ENCODE data around the gene CLNK.

Gene CLNK

GRCh38 chr4:10587697-10588096, 96.9 kb downstream of the CLNK start:
- TF ChIP-seq EZH2phosphoT487 (IDR thresholded peaks at IDR 0.05; ENCODE audit: borderline replicate concordance, low read length) (no peak), CTCF (IDR thresholded peaks at IDR 0.05; ENCODE audit: low read depth, low read length, poor library complexity, severe bottlenecking) (no peak)
- Histone ChIP-seq H3K4me3 (ENCODE audit: low read length) (no peak overlapping the region), H3K27ac (ENCODE audit: low read depth, low read length) (no peak overlapping the region), H3K9me3 (ENCODE audit: control insufficient read depth, insufficient read depth, low read length) (no peaks in the 10 kb centered on the region), H3F3A (ENCODE audit: control insufficient read depth, insufficient read depth) (no peaks in the 10 kb centered on the region), H3K27me3 (ENCODE audit: control insufficient read depth, low read length) (no peaks in the 10 kb centered on the region), H4K20me1 (ENCODE audit: control insufficient read depth, insufficient read depth, low read depth, low read length) (no peaks in the 10 kb centered on the region), H3K4me1 (ENCODE audit: control insufficient read depth, low read length) (no peaks in the 10 kb centered on the region), H3K79me2 (ENCODE audit: control insufficient read depth, low read length) (no peaks in the 10 kb centered on the region), H3K9me2 (replicated peaks; ENCODE audit: control insufficient read depth, low read length) (no peaks in the 10 kb centered on the region), H3K4me2 (ENCODE audit: low read length) (no peak overlapping the region), H3K36me3 (ENCODE audit: control insufficient read depth, low read length) (no peaks in the 10 kb centered on the region)

GRCh38 chr4:10587296-10587695, 97.3 kb downstream of the CLNK start:
- Histone ChIP-seq H3F3A (ENCODE audit: control insufficient read depth, insufficient read depth) (no peaks in the 10 kb centered on the region), H3K27ac (ENCODE audit: low read depth, low read length) (no peak overlapping the region), H3K4me3 (ENCODE audit: low read length) (no peak overlapping the region), H3K79me2 (ENCODE audit: control insufficient read depth, low read length) (no peaks in the 10 kb centered on the region), H3K9me2 (replicated peaks; ENCODE audit: control insufficient read depth, low read length) (no peaks in the 10 kb centered on the region), H4K20me1 (ENCODE audit: control insufficient read depth, insufficient read depth, low read depth, low read length) (no peaks in the 10 kb centered on the region), H3K4me1 (ENCODE audit: control insufficient read depth, low read length) (no peaks in the 10 kb centered on the region), H3K36me3 (ENCODE audit: control insufficient read depth, low read length) (no peaks in the 10 kb centered on the region), H3K9me3 (ENCODE audit: control insufficient read depth, insufficient read depth, low read length) (no peaks in the 10 kb centered on the region), H3K4me2 (ENCODE audit: low read length) (no peak overlapping the region), H3K27me3 (ENCODE audit: control insufficient read depth, low read length) (no peaks in the 10 kb centered on the region)
- TF ChIP-seq CTCF (IDR thresholded peaks at IDR 0.05; ENCODE audit: low read depth, low read length, poor library complexity, severe bottlenecking) (no peak), EZH2phosphoT487 (IDR thresholded peaks at IDR 0.05; ENCODE audit: borderline replicate concordance, low read length) (no peak)

DNA sequence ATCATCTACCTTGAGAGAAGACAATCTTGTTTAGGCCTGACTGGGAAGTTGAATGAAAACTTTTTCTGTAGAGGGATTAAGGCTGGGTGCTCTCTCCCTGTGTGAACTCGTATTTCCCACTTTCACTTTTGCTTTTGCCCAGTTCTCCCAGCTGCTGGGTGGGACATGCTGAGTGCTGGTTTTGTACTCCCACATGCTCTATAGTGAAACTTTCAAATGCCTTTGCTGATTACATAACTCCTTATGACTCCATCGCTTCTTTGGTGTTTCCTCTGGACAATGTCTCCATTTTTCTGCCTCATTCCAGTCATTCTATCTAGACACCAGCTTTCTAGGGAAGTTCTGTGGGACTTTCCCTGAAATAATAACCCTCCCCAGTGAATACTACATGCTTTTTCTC, 100.5 kb downstream of the CLNK start:
- no peak overlapping the region for H3K27ac ChIP-seq (ENCODE audit: low read depth, low read length)
- H3K27me3 ChIP-seq (ENCODE audit: control insufficient read depth, low read length), result no peaks in the 10 kb centered on the region
- H3K36me3 ChIP-seq (ENCODE audit: control insufficient read depth, low read length), result no peaks in the 10 kb centered on the region
- H3K4me1 ChIP-seq (ENCODE audit: control insufficient read depth, low read length), result peaks cover 20% of the 10 kb centered on the region
- H4K20me1 ChIP-seq (ENCODE audit: control insufficient read depth, insufficient read depth, low read depth, low read length), result no peaks in the 10 kb centered on the region
- no peak overlapping the region for H3K4me2 ChIP-seq (ENCODE audit: low read length)
- no peak for TF ChIP-seq CTCF (IDR thresholded peaks at IDR 0.05; ENCODE audit: low read depth, low read length, poor library complexity, severe bottlenecking)
- TF ChIP-seq EZH2phosphoT487 (IDR thresholded peaks at IDR 0.05; ENCODE audit: borderline replicate concordance, low read length), result no peak
- H3F3A ChIP-seq (ENCODE audit: control insufficient read depth, insufficient read depth), result no peaks in the 10 kb centered on the region
- no peaks in the 10 kb centered on the region for H3K79me2 ChIP-seq (ENCODE audit: control insufficient read depth, low read length)
- no peaks in the 10 kb centered on the region for H3K9me3 ChIP-seq (ENCODE audit: control insufficient read depth, insufficient read depth, low read length)
- no peaks in the 10 kb centered on the region for H3K9me2 ChIP-seq (replicated peaks; ENCODE audit: control insufficient read depth, low read length)
- no peak overlapping the region for H3K4me3 ChIP-seq (ENCODE audit: low read length)

GRCh38 chr4:10582951-10583350, 101.6 kb downstream of the CLNK start:
- H3K79me2 ChIP-seq (ENCODE audit: control insufficient read depth, low read length), result no peaks in the 10 kb centered on the region
- TF ChIP-seq CTCF (IDR thresholded peaks at IDR 0.05; ENCODE audit: low read depth, low read length, poor library complexity, severe bottlenecking) (no peak), EZH2phosphoT487 (IDR thresholded peaks at IDR 0.05; ENCODE audit: borderline replicate concordance, low read length) (no peak)
- H3K4me2 ChIP-seq (ENCODE audit: low read length), result no peak overlapping the region
- no peaks in the 10 kb centered on the region for H3K36me3 ChIP-seq (ENCODE audit: control insufficient read depth, low read length)
- no peaks in the 10 kb centered on the region for H3K9me2 ChIP-seq (replicated peaks; ENCODE audit: control insufficient read depth, low read length)
- peaks cover 31% of the 10 kb centered on the region for H3K4me1 ChIP-seq (ENCODE audit: control insufficient read depth, low read length)
- no peak overlapping the region for H3K27ac ChIP-seq (ENCODE audit: low read depth, low read length)
- H3K4me3 ChIP-seq (ENCODE audit: low read length), result no peak overlapping the region
- H3K9me3 ChIP-seq (ENCODE audit: control insufficient read depth, insufficient read depth, low read length), result no peaks in the 10 kb centered on the region
- no peaks in the 10 kb centered on the region for H4K20me1 ChIP-seq (ENCODE audit: control insufficient read depth, insufficient read depth, low read depth, low read length)
- no peaks in the 10 kb centered on the region for H3F3A ChIP-seq (ENCODE audit: control insufficient read depth, insufficient read depth)
- H3K27me3 ChIP-seq (ENCODE audit: control insufficient read depth, low read length), result no peaks in the 10 kb centered on the region

Measured in DOHH2 (cell line).